Aorta (tissue), 5 donors: ENCODE measurements around the gene AP3D1. TPM values are rescaled to one million over a fixed set of nuclear protein-coding genes. Genes with fewer than 3 reads are reported as not detected.

Experiments
- ATAC-seq: fragments of 200-7000 bp; cut with Tn5 transposase; one replicate; pipeline ENCODE4 v1.9.1; 2022; ENCODE audit warnings: moderate library complexity; ENCODE audit not compliant: low FRiP score
- DNase-seq, 2 donors: peaks; one replicate each; pipeline ENCODE4 v3.0.0-alpha.2; 2020
- H3K27ac ChIP-seq, 2 donors: one replicate each; pipeline ENCODE4 v1.5.1; 2013; ENCODE audit warnings: low read length in 2 of 2, mild to moderate bottlenecking in 2 of 2, moderate library complexity in 2 of 2, control low read depth in 1 of 2, inconsistent platforms in 1 of 2, low read depth in 1 of 2
- H3K27me3 ChIP-seq, 2 donors: one replicate each; pipeline ENCODE4 v1.6.1; 2013; ENCODE audit warnings: control low read depth in 1 of 2, low read length in 1 of 2, mild to moderate bottlenecking in 1 of 2, moderate library complexity in 1 of 2; ENCODE audit not compliant: insufficient read depth in 2 of 2, control insufficient read depth in 1 of 2
- H3K36me3 ChIP-seq, 2 donors: one replicate each; pipeline ENCODE4 v1.6.1; 2013; ENCODE audit warnings: control low read depth in 1 of 2, low read length in 1 of 2, mild to moderate bottlenecking in 1 of 2; ENCODE audit not compliant: insufficient read depth in 2 of 2, control insufficient read depth in 1 of 2
- H3K4me1 ChIP-seq, 2 donors: one replicate each; pipeline ENCODE4 v1.6.1; 2013; ENCODE audit warnings: low read length in 2 of 2, control low read depth in 1 of 2, mild to moderate bottlenecking in 1 of 2, moderate library complexity in 1 of 2; ENCODE audit not compliant: insufficient read depth in 2 of 2, control insufficient read depth in 1 of 2
- H3K4me3 ChIP-seq, 2 donors: one replicate each; pipeline ENCODE4 v1.5.1; 2013; ENCODE audit warnings: low read length in 2 of 2, control low read depth in 1 of 2, mild to moderate bottlenecking in 1 of 2
- H3K9me3 ChIP-seq: one replicate; pipeline ENCODE4 v1.6.1; 2013; ENCODE audit warnings: mild to moderate bottlenecking, low read length; ENCODE audit not compliant: control insufficient read depth
- WGBS, 2 donors: extraction: QIAGEN DNeasy Blood & Tissue Kit; methylation state at CpG; one replicate each; pipeline ENCODE4 v1.1.7; 2013; 5-methylcytosine and 5-hydroxymethylcytosine counted together
- intact Hi-C, 2 donors: fragments of 100-400 bp; cut with DNase I; formaldehyde crosslinking; loops; one replicate each; pipeline versions ENCODE4 v1.14.2 to v1.15.0; 2022
- polyA plus RNA-seq, 2 donors: library from polyadenylated mRNA; stranded (reverse); fragments of 200-250 nt; gene quantifications; one replicate each; pipeline ENCODE4 v1.2.3, GENCODE V29; 2013
- total RNA-seq, 2 donors: library from RNA; stranded (reverse); fragmentation: NEBNext Ultra II Directional; extraction: Animal tissue kit (Norgen Biotek cat#: 25700); gene quantifications; one replicate each; pipeline ENCODE4 v1.2.1, GENCODE V29; 2021
- donor health status: healthy with polysubstance abuse.
- donor health status: Bipolar disorder and iron deficiency.
- donor health status: DM: no; HTN: no; CAD: no.
- donor health status: DM: no; HTN: no; CAD: no.
- donor health status: DM: yes; HTN: yes; CAD: no.

The AP3D1 gene
- total and polyA plus RNA-seq, 4 donors, result 31.7 to 84.3 (median 68.3) TPM

GRCh38 chr19:2062770-2063169 is 88.6 kb downstream of the AP3D1 start:
- H3K27ac ChIP-seq, result no peak overlapping the region
- H3K4me3 ChIP-seq, result no peak overlapping the region
- no peaks in the 10 kb centered on the region for H3K36me3 ChIP-seq
- H3K27me3 ChIP-seq, result no peaks in the 10 kb centered on the region
- no peaks in the 10 kb centered on the region for H3K9me3 ChIP-seq
- intact Hi-C loops, result loop anchor here in 1 of 2 donors (10.0 kb wide), 1 partner anchor 128 kb away; no protein-coding TSS in a partner anchor
- no peak for DNase-seq
- H3K4me1 ChIP-seq, result no peaks in the 10 kb centered on the region
- ATAC-seq, result no peak
- WGBS, 2 donors, result 89 to 90% methylated on average over 9 of the region's 9 CpGs

- Histone ChIP-seq H3K36me3 (no peaks in the 10 kb centered on the region), H3K27ac (no peak overlapping the region), H3K4me3 (no peak overlapping the region), H3K4me1 (no peaks in the 10 kb centered on the region), H3K27me3 (no peaks in the 10 kb centered on the region), H3K9me3 (no peaks in the 10 kb centered on the region)
- DNase-seq (no peak), ATAC-seq (no peak)
- WGBS, 2 donors, result 67 to 69% methylated on average over 9 to 10 of the region's 10 CpGs
- intact Hi-C loops, result loop anchor here in 1 of 2 donors (10.0 kb wide), 1 partner anchor 128 kb away; no protein-coding TSS in a partner anchor
These were observed 89.0 kb downstream of the AP3D1 start for GRCh38 chr19:2062389-2062729.

GRCh38 chr19:2061495-2062388 is 89.6 kb downstream of the AP3D1 start:
- no peaks in the 10 kb centered on the region for H3K4me1 ChIP-seq
- intact Hi-C loops, result loop anchor here in 1 of 2 donors (10.0 kb wide), 1 partner anchor 127 kb away; no protein-coding TSS in a partner anchor
- DNase-seq (peak; percentile 99), ATAC-seq (peak; percentile 92)
- no peaks in the 10 kb centered on the region for H3K27me3 ChIP-seq
- 3% methylated on average over 49 to 50 of the region's 50 CpGs for WGBS, 2 donors
- peak overlapping the region; percentile 8 to 69 for H3K4me3 ChIP-seq
- peak overlapping the region in 1 of 2 donors; percentile 92 for H3K27ac ChIP-seq
- no peaks in the 10 kb centered on the region for H3K36me3 ChIP-seq
- no peaks in the 10 kb centered on the region for H3K9me3 ChIP-seq

- Histone ChIP-seq H3K27me3 (no peaks in the 10 kb centered on the region), H3K36me3 (no peaks in the 10 kb centered on the region), H3K9me3 (no peaks in the 10 kb centered on the region), H3K27ac (peak overlapping the region; percentile 62 to 92), H3K4me3 (peak overlapping the region; percentile 63 to 69), H3K4me1 (no peaks in the 10 kb centered on the region)
- WGBS, 2 donors, result 0 to 1% methylated on average over 38 to 55 of the region's 55 CpGs
- intact Hi-C loops, result loop anchor here in 1 of 2 donors (10.0 kb wide), 1 partner anchor 126 kb away; no protein-coding TSS in a partner anchor
- ATAC-seq, result peak; percentile 73
- peak; percentile 84 to 88 for DNase-seq
These were observed 90.4 kb downstream of the AP3D1 start for GRCh38 chr19:2060884-2061494.

GRCh38 chr19:2059422-2060201 is 91.8 kb downstream of the AP3D1 start:
- H3K36me3 ChIP-seq, result no peaks in the 10 kb centered on the region
- no peaks in the 10 kb centered on the region for H3K9me3 ChIP-seq
- peak overlapping the region in 1 of 2 donors; percentile 92 for H3K27ac ChIP-seq
- WGBS, 2 donors, result 29 to 30% methylated on average over 24 of the region's 24 CpGs
- no peaks in the 10 kb centered on the region for H3K27me3 ChIP-seq
- intact Hi-C loops, result loop anchor here in 1 of 2 donors (10.0 kb wide), 1 partner anchor 125 kb away; no protein-coding TSS in a partner anchor
- no peak overlapping the region for H3K4me3 ChIP-seq
- peak; percentile 80 to 91 for DNase-seq
- peak; percentile 36 for ATAC-seq
- H3K4me1 ChIP-seq, result no peaks in the 10 kb centered on the region

GRCh38 chr19:2058570-2059421 is 92.6 kb downstream of the AP3D1 start:
- intact Hi-C loops, result no loop called here
- Histone ChIP-seq H3K4me1 (no peaks in the 10 kb centered on the region), H3K4me3 (no peak overlapping the region), H3K27ac (peak overlapping the region in 1 of 2 donors; percentile 92), H3K9me3 (no peaks in the 10 kb centered on the region), H3K36me3 (no peaks in the 10 kb centered on the region), H3K27me3 (no peaks in the 10 kb centered on the region)
- ATAC-seq, result no peak
- DNase-seq, result no peak
- WGBS, 2 donors, result 91% methylated on average over 27 of the region's 27 CpGs

GRCh38 chr19:2057484-2058469 is 93.6 kb downstream of the AP3D1 start:
- ATAC-seq, result no peak
- no peaks in the 10 kb centered on the region for H3K4me1 ChIP-seq
- intact Hi-C loops, result no loop called here
- WGBS, 2 donors, result 91 to 93% methylated on average over 22 to 23 of the region's 23 CpGs
- no peak for DNase-seq
- H3K27ac ChIP-seq, result no peak overlapping the region
- H3K27me3 ChIP-seq, result no peaks in the 10 kb centered on the region
- no peaks in the 10 kb centered on the region for H3K9me3 ChIP-seq
- H3K36me3 ChIP-seq, result no peaks in the 10 kb centered on the region
- H3K4me3 ChIP-seq, result no peak overlapping the region
